ENCODE measurements around the gene RPS6KA3. TPM values are rescaled to one million over a fixed set of nuclear protein-coding genes. Genes with fewer than 3 reads are reported as not detected.
A peak's percentile ranks its signal among the peaks of the same experiment; 100 is the strongest.

RPS6KA3 gene
- total RNA-seq, 4 donors from 2014 or later, result 48.9 to 59.0 (median 50.6) TPM

DNA sequence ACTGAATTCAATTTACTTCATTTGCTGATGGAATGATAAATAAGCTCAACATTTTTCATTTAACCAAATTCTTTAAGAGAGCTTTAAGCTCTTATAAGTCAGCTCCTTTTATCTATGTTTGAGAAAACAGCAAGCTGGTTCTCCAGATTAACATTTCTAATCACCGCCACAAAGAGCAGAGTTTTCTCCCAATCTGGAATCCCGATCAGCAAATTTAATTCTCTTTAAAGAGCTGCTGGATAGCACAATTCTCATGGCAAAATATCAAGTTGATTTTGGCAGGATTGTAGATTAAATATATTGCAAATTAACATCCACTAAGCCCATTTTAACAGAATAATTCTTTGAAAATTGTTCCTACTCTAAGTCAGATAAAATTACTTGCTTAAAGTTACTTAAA lies 48.8 kb downstream of the RPS6KA3 start:
- no peak for TF ChIP-seq POLR2A (IDR thresholded peaks at IDR 0.05)
- TF ChIP-seq, protein P1, sequence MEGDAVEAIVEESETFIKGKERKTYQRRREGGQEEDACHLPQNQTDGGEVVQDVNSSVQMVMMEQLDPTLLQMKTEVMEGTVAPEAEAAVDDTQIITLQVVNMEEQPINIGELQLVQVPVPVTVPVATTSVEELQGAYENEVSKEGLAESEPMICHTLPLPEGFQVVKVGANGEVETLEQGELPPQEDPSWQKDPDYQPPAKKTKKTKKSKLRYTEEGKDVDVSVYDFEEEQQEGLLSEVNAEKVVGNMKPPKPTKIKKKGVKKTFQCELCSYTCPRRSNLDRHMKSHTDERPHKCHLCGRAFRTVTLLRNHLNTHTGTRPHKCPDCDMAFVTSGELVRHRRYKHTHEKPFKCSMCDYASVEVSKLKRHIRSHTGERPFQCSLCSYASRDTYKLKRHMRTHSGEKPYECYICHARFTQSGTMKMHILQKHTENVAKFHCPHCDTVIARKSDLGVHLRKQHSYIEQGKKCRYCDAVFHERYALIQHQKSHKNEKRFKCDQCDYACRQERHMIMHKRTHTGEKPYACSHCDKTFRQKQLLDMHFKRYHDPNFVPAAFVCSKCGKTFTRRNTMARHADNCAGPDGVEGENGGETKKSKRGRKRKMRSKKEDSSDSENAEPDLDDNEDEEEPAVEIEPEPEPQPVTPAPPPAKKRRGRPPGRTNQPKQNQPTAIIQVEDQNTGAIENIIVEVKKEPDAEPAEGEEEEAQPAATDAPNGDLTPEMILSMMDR (IDR thresholded peaks at IDR 0.05), result no peak
- no peaks in the 10 kb centered on the region for H3K9me3 ChIP-seq
- DNase-seq, result no peak
- no peaks in the 10 kb centered on the region for H3K4me1 ChIP-seq
- no peaks in the 10 kb centered on the region for H3K36me3 ChIP-seq
- H3K27me3 ChIP-seq, result no peaks in the 10 kb centered on the region
- no peak overlapping the region for H3K4me3 ChIP-seq
- intact Hi-C loops (cut with DNase I; ENCODE audit: low total_unique reads), result no loop called here
- peak overlapping the region in 1 of 2 donors; percentile 65 for H3K27ac ChIP-seq

DNA sequence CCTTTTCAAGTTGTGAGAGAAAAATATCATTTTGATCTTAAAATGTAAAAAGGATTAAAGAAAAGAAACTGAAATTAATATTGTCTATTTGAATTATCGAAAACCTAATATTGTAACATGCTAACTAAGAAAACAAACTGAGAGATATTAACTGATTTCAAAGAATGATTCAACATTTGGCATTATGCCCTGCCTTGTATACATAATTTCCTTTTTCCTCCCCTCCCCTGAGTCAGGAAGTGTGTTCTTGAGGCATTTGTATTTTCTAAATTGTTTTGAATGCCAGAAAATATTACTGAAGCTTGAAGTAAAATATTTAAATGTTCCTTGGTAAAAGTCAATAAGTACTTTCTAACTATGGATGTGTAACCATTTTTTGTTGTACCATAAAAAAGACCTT lies 49.4 kb downstream of the RPS6KA3 start:
- H3K27ac ChIP-seq, result peak overlapping the region in 1 of 2 donors; percentile 65
- TF ChIP-seq POLR2A (IDR thresholded peaks at IDR 0.05), result no peak
- TF ChIP-seq, protein P1 (IDR thresholded peaks at IDR 0.05), result no peak
- intact Hi-C loops (cut with DNase I; ENCODE audit: low total_unique reads), result no loop called here
- H3K4me1 ChIP-seq, result no peaks in the 10 kb centered on the region
- no peak overlapping the region for H3K4me3 ChIP-seq
- H3K36me3 ChIP-seq, result no peaks in the 10 kb centered on the region
- no peak for DNase-seq
- H3K9me3 ChIP-seq, result no peaks in the 10 kb centered on the region
- H3K27me3 ChIP-seq, result no peaks in the 10 kb centered on the region

DNA sequence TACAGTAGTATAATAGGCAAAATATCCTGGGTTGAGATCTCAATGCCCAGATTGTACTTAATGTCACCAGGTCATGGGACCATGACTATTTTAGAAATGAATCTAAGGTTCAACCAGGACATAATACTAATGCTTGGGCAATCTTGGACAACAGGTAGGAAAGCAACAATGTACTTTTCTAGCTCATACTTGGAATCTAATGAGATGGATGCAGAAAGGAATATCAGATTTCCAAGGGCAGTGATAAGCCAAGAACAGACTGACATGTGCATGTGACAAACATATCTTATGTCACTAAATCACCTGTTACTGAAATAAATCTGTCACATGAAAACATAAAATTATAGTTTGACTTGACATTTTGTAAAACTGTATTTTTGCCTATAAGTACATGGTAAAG lies 51.1 kb downstream of the RPS6KA3 start:
- intact Hi-C loops (cut with DNase I; ENCODE audit: low total_unique reads), result no loop called here
- H3K27ac ChIP-seq, result no peak overlapping the region
- H3K27me3 ChIP-seq, result no peaks in the 10 kb centered on the region
- no peaks in the 10 kb centered on the region for H3K36me3 ChIP-seq
- H3K4me1 ChIP-seq, result no peaks in the 10 kb centered on the region
- no peak for DNase-seq
- TF ChIP-seq, protein P1 (IDR thresholded peaks at IDR 0.05), result no peak
- TF ChIP-seq POLR2A (IDR thresholded peaks at IDR 0.05), result no peak
- no peak overlapping the region for H3K4me3 ChIP-seq
- H3K9me3 ChIP-seq, result no peaks in the 10 kb centered on the region

DNA sequence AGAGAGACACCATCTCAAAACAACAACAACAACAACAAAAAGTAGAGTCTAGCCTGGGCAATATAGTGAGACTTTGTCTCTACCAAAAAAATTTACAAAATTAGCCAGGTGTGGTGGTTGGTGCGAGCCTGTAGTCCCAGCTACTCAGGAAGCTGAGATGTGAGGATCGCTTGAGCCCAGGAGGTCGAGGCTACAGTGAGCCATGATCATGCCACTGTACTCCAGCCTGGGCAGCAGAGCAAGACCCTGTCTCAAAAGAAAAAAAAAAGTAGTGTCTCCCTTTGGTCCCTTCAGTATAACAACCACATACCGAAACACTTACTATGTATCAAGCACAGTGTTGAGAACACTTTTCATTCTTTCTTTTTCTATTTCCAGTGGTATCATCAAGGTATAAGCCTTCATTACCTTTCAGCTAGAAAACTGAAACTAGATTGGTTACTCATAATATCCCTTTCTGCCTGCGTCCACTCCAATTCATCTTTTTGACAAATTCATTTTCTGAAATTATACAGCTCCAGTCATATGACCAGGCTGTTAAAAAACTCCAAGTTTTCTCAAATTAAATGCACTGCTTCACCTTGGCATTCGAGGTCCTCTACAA lies 54.1 kb downstream of the RPS6KA3 start:
- TF ChIP-seq POLR2A (IDR thresholded peaks at IDR 0.05), result no peak
- TF ChIP-seq, protein P1 (IDR thresholded peaks at IDR 0.05), result no peak
- no peaks in the 10 kb centered on the region for H3K9me3 ChIP-seq
- H3K4me3 ChIP-seq, result no peak overlapping the region
- H3K27me3 ChIP-seq, result no peaks in the 10 kb centered on the region
- intact Hi-C loops (cut with DNase I; ENCODE audit: low total_unique reads), result no loop called here
- H3K4me1 ChIP-seq, result no peaks in the 10 kb centered on the region
- no peak for DNase-seq
- no peak overlapping the region for H3K27ac ChIP-seq
- no peaks in the 10 kb centered on the region for H3K36me3 ChIP-seq

DNA sequence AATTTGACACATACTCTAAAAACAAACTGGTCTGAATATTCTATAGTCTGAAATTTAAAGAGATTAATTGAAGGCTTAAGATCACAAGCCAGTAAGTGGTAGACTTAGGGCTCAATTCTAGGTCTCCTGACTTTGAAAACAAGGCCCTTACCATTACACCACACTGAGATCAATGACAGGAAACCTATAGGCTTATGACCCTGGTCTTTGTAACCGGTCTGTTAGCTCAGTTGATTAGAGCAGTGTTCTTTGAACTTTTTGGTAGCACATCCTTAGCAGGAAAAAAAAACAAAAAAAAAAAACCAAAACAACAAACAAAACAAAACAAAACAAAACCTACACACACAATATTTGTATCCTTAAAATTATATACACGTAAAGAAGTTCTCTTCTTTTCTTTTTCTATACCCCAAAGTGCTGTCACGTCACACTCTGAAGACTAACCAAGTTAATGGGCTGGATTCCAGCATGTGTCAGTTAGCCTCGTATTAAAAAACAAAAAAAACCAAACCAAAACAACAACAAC lies 55.4 kb downstream of the RPS6KA3 start:
- intact Hi-C loops (cut with DNase I; ENCODE audit: low total_unique reads), result no loop called here
- no peaks in the 10 kb centered on the region for H3K36me3 ChIP-seq
- no peaks in the 10 kb centered on the region for H3K9me3 ChIP-seq
- H3K27ac ChIP-seq, result no peak overlapping the region
- no peaks in the 10 kb centered on the region for H3K4me1 ChIP-seq
- H3K4me3 ChIP-seq, result no peak overlapping the region
- no peak for DNase-seq
- no peak for TF ChIP-seq POLR2A (IDR thresholded peaks at IDR 0.05)
- no peaks in the 10 kb centered on the region for H3K27me3 ChIP-seq

All from uterus (tissue), 4 donors.